GM18870 (cell line): ENCODE data around the gene MAS1.
"Not testable (repeated sequence)": the region's sequence is repeated elsewhere in the genome, so short reads cannot be mapped to it uniquely, and the experiment has no call there.

ENCODE experiments used
- ATAC-seq: cut with Tn5 transposase; IDR thresholded peaks from one replicate; pipeline ENCODE4 v1.9.1; 2021; ENCODE audit warnings: moderate library complexity; ENCODE audit not compliant: unreplicated experiment

Gene MAS1

GRCh38 chr6:159916237-159916636, 25.4 kb downstream of the MAS1 start:
- ATAC-seq = no peak

GRCh38 chr6:159916752-159917151, 26.0 kb downstream of the MAS1 start:
- no peak for ATAC-seq

GRCh38 chr6:159919011-159919511, 28.3 kb downstream of the MAS1 start:
- ATAC-seq = no peak

- no peak for ATAC-seq
Observed at GRCh38 chr6:159919800-159920199, 29.0 kb downstream of the MAS1 start.

GRCh38 chr6:159924150-159924549, 33.4 kb downstream of the MAS1 start:
- ATAC-seq = not testable (repeated sequence)

- ATAC-seq = no peak
Observed at GRCh38 chr6:159926542-159927203, 35.9 kb downstream of the MAS1 start.

- peak; percentile 44 for ATAC-seq
Observed at GRCh38 chr6:159929819-159930218, 39.0 kb downstream of the MAS1 start.

- peak; percentile 95 for ATAC-seq
Observed at GRCh38 chr6:159931112-159931511, 40.3 kb downstream of the MAS1 start.

- no peak for ATAC-seq
Observed at GRCh38 chr6:159931846-159932245, 41.1 kb downstream of the MAS1 start.

GRCh38 chr6:159933077-159933476, 42.3 kb downstream of the MAS1 start:
- no peak for ATAC-seq

GRCh38 chr6:159934181-159934580, 43.4 kb downstream of the MAS1 start:
- ATAC-seq = no peak

GRCh38 chr6:159935065-159935464, 44.3 kb downstream of the MAS1 start:
- no peak for ATAC-seq

GRCh38 chr6:159935633-159936032, 44.8 kb downstream of the MAS1 start:
- no peak for ATAC-seq

- no peak for ATAC-seq
Observed at GRCh38 chr6:159939591-159940016, 48.8 kb downstream of the MAS1 start.
